Measurements from ENCODE around the gene SETD4.
"Not testable (repeated sequence)": the region's sequence is repeated elsewhere in the genome, so short reads cannot be mapped to it uniquely, and the experiment has no call there.

The SETD4 gene

GRCh38 chr21:36104317-36105300 lies 44.3 kb upstream of the SETD4 start:
- Histone ChIP-seq H3K18ac (ENCODE audit: low read depth in 1 of 2, low read length in 2 of 2) (no peak overlapping the region), H3K4me2 (ENCODE audit: low read length, poor library complexity, severe bottlenecking) (no peak overlapping the region), H2BK12ac (ENCODE audit: low read length in 2 of 2) (no peak overlapping the region), H2AFZ (ENCODE audit: low read depth, low read length) (no peak overlapping the region), H3K9ac (ENCODE audit: low read length) (peak overlapping the region; percentile 55), H4K8ac (ENCODE audit: low read length) (no peak overlapping the region), H3K9me3 (ENCODE audit: control insufficient read depth, low read length) (no peaks in the 10 kb centered on the region), H3K23ac (ENCODE audit: low read length in 2 of 2) (no peak overlapping the region), H3K27ac (ENCODE audit: low read length, poor library complexity, severe bottlenecking) (no peak overlapping the region), H3K79me1 (replicated peaks; ENCODE audit: low read length, poor library complexity, severe bottlenecking) (no peaks in the 10 kb centered on the region), H3K4ac (ENCODE audit: low read depth in 1 of 2, low read length in 2 of 2) (no peak overlapping the region), H2BK5ac (ENCODE audit: low read depth, low read length, poor library complexity, severe bottlenecking) (no peak overlapping the region), H2BK120ac (ENCODE audit: low read depth, low read length) (no peak overlapping the region), H4K91ac (ENCODE audit: low read length) (no peak overlapping the region), H2BK15ac (ENCODE audit: low read depth, poor library complexity, severe bottlenecking) (no peak overlapping the region), H3K27me3 (ENCODE audit: control insufficient read depth in 1 of 2, insufficient read depth in 1 of 2, low read length in 2 of 2) (peaks cover 7 to 15% of the 10 kb centered on the region in 2 experiments), H3K4me1 (ENCODE audit: control insufficient read depth, insufficient read depth, low read depth, low read length) (peaks cover 2% of the 10 kb centered on the region), H3K4me3 (ENCODE audit: insufficient read depth in 1 of 2, low read depth in 1 of 2, low read length in 2 of 2) (peak overlapping the region in 1 of 2 experiments; percentile 68), H2AK5ac (ENCODE audit: low read length, severe bottlenecking) (no peak overlapping the region), H3K36me3 (ENCODE audit: control insufficient read depth in 1 of 2, insufficient read depth in 2 of 2, low read depth in 1 of 2, low read length in 2 of 2) (no peaks in the 10 kb centered on the region), H3K14ac (ENCODE audit: low read length in 2 of 2) (no peak overlapping the region)
- peak; percentile 22 for DNase-seq
- 56% methylated on average over 25 of the region's 29 CpGs for WGBS

DNA sequence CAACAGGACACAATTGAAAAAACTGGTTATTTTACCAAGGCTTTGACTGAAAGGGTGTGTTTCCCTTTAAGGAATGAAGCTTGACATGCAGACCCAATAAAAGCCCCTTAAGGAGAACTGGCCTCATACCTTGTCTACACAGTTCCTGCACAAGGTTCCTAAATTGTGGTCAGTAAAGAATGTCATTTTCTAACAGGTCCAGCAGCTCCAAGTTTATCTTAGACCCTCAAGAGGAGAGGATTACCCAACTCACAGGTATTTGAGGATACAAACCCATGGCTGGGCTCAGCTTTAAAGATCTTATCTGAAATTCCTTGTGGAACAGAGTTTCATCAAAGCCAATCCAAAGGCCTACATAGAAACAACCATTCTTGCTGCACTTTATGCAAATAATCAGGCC lies 43.1 kb upstream of the SETD4 start:
- H3K9ac ChIP-seq (ENCODE audit: low read length) = no peak overlapping the region
- no peak overlapping the region for H2AK5ac ChIP-seq (ENCODE audit: low read length, severe bottlenecking)
- no peaks in the 10 kb centered on the region for H3K36me3 ChIP-seq (ENCODE audit: control insufficient read depth in 1 of 2, insufficient read depth in 2 of 2, low read depth in 1 of 2, low read length in 2 of 2)
- peaks cover 7 to 15% of the 10 kb centered on the region in 2 experiments for H3K27me3 ChIP-seq (ENCODE audit: control insufficient read depth in 1 of 2, insufficient read depth in 1 of 2, low read length in 2 of 2)
- no peak for DNase-seq
- no peak overlapping the region for H3K27ac ChIP-seq (ENCODE audit: low read length, poor library complexity, severe bottlenecking)
- no peak overlapping the region for H3K14ac ChIP-seq (ENCODE audit: low read length in 2 of 2)
- H4K8ac ChIP-seq (ENCODE audit: low read length) = no peak overlapping the region
- H2AFZ ChIP-seq (ENCODE audit: low read depth, low read length) = no peak overlapping the region
- H3K18ac ChIP-seq (ENCODE audit: low read depth in 1 of 2, low read length in 2 of 2) = no peak overlapping the region
- H3K4ac ChIP-seq (ENCODE audit: low read depth in 1 of 2, low read length in 2 of 2) = no peak overlapping the region
- no peaks in the 10 kb centered on the region for H3K79me1 ChIP-seq (replicated peaks; ENCODE audit: low read length, poor library complexity, severe bottlenecking)
- no peak overlapping the region for H2BK15ac ChIP-seq (ENCODE audit: low read depth, poor library complexity, severe bottlenecking)
- H2BK120ac ChIP-seq (ENCODE audit: low read depth, low read length) = no peak overlapping the region
- H2BK12ac ChIP-seq (ENCODE audit: low read length in 2 of 2) = no peak overlapping the region
- peaks cover 2% of the 10 kb centered on the region for H3K4me1 ChIP-seq (ENCODE audit: control insufficient read depth, insufficient read depth, low read depth, low read length)
- H4K91ac ChIP-seq (ENCODE audit: low read length) = no peak overlapping the region
- H3K9me3 ChIP-seq (ENCODE audit: control insufficient read depth, low read length) = no peaks in the 10 kb centered on the region
- no peak overlapping the region for H3K4me3 ChIP-seq (ENCODE audit: insufficient read depth in 1 of 2, low read depth in 1 of 2, low read length in 2 of 2)
- H3K4me2 ChIP-seq (ENCODE audit: low read length, poor library complexity, severe bottlenecking) = no peak overlapping the region
- no peak overlapping the region for H2BK5ac ChIP-seq (ENCODE audit: low read depth, low read length, poor library complexity, severe bottlenecking)
- no peak overlapping the region for H3K23ac ChIP-seq (ENCODE audit: low read length in 2 of 2)

- Histone ChIP-seq H3K23ac (ENCODE audit: low read length in 2 of 2) (no peak overlapping the region), H4K8ac (ENCODE audit: low read length) (no peak overlapping the region), H3K4ac (ENCODE audit: low read depth in 1 of 2, low read length in 2 of 2) (no peak overlapping the region), H2BK5ac (ENCODE audit: low read depth, low read length, poor library complexity, severe bottlenecking) (no peak overlapping the region), H3K9ac (ENCODE audit: low read length) (no peak overlapping the region), H3K4me3 (ENCODE audit: insufficient read depth in 1 of 2, low read depth in 1 of 2, low read length in 2 of 2) (no peak overlapping the region), H2BK15ac (ENCODE audit: low read depth, poor library complexity, severe bottlenecking) (no peak overlapping the region), H2BK12ac (ENCODE audit: low read length in 2 of 2) (no peak overlapping the region), H2BK120ac (ENCODE audit: low read depth, low read length) (no peak overlapping the region), H4K91ac (ENCODE audit: low read length) (no peak overlapping the region), H3K36me3 (ENCODE audit: control insufficient read depth in 1 of 2, insufficient read depth in 2 of 2, low read depth in 1 of 2, low read length in 2 of 2) (no peaks in the 10 kb centered on the region), H3K4me1 (ENCODE audit: control insufficient read depth, insufficient read depth, low read depth, low read length) (peaks cover 6% of the 10 kb centered on the region), H3K18ac (ENCODE audit: low read depth in 1 of 2, low read length in 2 of 2) (no peak overlapping the region), H3K14ac (ENCODE audit: low read length in 2 of 2) (no peak overlapping the region), H3K9me3 (ENCODE audit: control insufficient read depth, low read length) (no peaks in the 10 kb centered on the region), H3K79me1 (replicated peaks; ENCODE audit: low read length, poor library complexity, severe bottlenecking) (no peaks in the 10 kb centered on the region), H2AFZ (ENCODE audit: low read depth, low read length) (no peak overlapping the region), H2AK5ac (ENCODE audit: low read length, severe bottlenecking) (no peak overlapping the region), H3K27me3 (ENCODE audit: control insufficient read depth in 1 of 2, insufficient read depth in 1 of 2, low read length in 2 of 2) (peaks cover 7 to 15% of the 10 kb centered on the region in 2 experiments), H3K27ac (ENCODE audit: low read length, poor library complexity, severe bottlenecking) (no peak overlapping the region), H3K4me2 (ENCODE audit: low read length, poor library complexity, severe bottlenecking) (no peak overlapping the region)
- no peak for DNase-seq
- 91% methylated on average over 5 of the region's 6 CpGs for WGBS
These were observed 40.8 kb upstream of the SETD4 start for GRCh38 chr21:36100971-36101641.

DNA sequence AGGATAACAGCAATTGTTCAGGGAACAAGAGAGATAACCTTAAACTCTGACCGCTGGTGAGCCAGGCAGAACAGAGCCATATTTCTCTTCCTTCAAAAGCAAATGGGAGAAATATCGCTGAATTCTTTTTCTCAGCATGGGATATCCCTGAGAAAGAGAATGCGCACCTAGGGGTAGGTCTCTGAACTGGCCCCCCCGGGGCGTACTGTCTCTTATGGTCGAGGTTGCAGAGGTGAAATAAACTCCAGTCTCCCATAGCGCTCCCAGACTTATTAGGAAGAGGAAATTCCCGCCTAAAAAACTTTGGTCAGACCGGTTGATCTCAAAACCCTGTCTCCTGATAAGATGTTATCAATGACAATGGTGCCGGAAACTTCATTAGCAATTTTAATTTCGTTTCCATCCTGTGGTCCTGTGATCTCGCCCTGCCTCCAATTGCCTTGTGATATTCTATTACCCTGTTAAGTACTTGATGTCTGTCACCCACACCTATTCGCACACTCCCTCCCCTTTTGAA lies 39.4 kb upstream of the SETD4 start:
- H3K18ac ChIP-seq (ENCODE audit: low read depth in 1 of 2, low read length in 2 of 2); H3K27me3 ChIP-seq (ENCODE audit: control insufficient read depth in 1 of 2, insufficient read depth in 1 of 2, low read length in 2 of 2); H4K8ac ChIP-seq (ENCODE audit: low read length); H3K4me3 ChIP-seq (ENCODE audit: insufficient read depth in 1 of 2, low read depth in 1 of 2, low read length in 2 of 2); H3K9me3 ChIP-seq (ENCODE audit: control insufficient read depth, low read length); H3K79me1 ChIP-seq (replicated peaks; ENCODE audit: low read length, poor library complexity, severe bottlenecking); H3K27ac ChIP-seq (ENCODE audit: low read length, poor library complexity, severe bottlenecking); H4K91ac ChIP-seq (ENCODE audit: low read length); H3K4ac ChIP-seq (ENCODE audit: low read depth in 1 of 2, low read length in 2 of 2); H2BK120ac ChIP-seq (ENCODE audit: low read depth, low read length); H3K4me1 ChIP-seq (ENCODE audit: control insufficient read depth, insufficient read depth, low read depth, low read length); H2BK15ac ChIP-seq (ENCODE audit: low read depth, poor library complexity, severe bottlenecking); H3K36me3 ChIP-seq (ENCODE audit: control insufficient read depth in 1 of 2, insufficient read depth in 2 of 2, low read depth in 1 of 2, low read length in 2 of 2); H3K23ac ChIP-seq (ENCODE audit: low read length in 2 of 2); H2BK12ac ChIP-seq (ENCODE audit: low read length in 2 of 2); H2BK5ac ChIP-seq (ENCODE audit: low read depth, low read length, poor library complexity, severe bottlenecking); H3K4me2 ChIP-seq (ENCODE audit: low read length, poor library complexity, severe bottlenecking); H2AK5ac ChIP-seq (ENCODE audit: low read length, severe bottlenecking); H3K14ac ChIP-seq (ENCODE audit: low read length in 2 of 2); H3K9ac ChIP-seq (ENCODE audit: low read length); DNase-seq; H2AFZ ChIP-seq (ENCODE audit: low read depth, low read length): not testable (repeated sequence)
- WGBS = 58% methylated on average over 12 of the region's 13 CpGs
